Measurements from ENCODE around the gene GAS7. TPM values are rescaled to one million over a fixed set of nuclear protein-coding genes. Genes with fewer than 3 reads are reported as not detected.

GAS7 gene
- total RNA-seq, 1 experiment from 2014 or later: 6.0 TPM

DNA sequence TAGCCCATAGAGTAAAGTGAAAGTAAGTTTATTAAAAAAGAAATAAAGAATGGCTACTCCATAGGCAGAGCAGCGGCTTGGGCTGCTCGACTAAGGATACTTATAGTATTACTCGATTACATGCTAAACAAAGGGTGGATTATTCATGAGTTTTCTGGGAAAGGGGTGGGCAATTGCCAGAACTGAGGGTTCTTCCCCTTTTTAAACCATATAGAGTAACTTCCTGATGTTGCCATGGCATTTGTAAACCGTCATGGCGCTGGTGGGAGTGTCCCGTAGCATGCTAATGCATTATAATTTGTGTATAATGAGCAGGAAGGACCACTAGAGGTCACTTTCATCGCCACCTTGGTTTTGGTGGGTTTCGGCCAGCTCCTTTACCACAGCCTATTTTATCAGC, 13.3 kb upstream of the GAS7 start:
- no peak overlapping the region for H4K91ac ChIP-seq (ENCODE audit: insufficient read length, low read depth, low read length)
- Mint-ChIP-seq H3K36me3 (ENCODE audit: insufficient read depth in 1 of 3, low read depth in 3 of 3) (peaks cover 0 to 4% (median 0%) of the 10 kb centered on the region in 3 experiments; a peak in 1 of 7 replicates), H3K27me3 (ENCODE audit: low read depth) (no peaks in the 10 kb centered on the region), H3K4me3 (no peak overlapping the region), H3K4me1 (peaks cover 38 to 41% of the 10 kb centered on the region in 2 experiments), H3K27ac (no peak overlapping the region), H3K9me3 (no peaks in the 10 kb centered on the region)
- no peaks in the 10 kb centered on the region for H3K79me2 ChIP-seq (ENCODE audit: insufficient read depth, low read length)
- H3K9ac ChIP-seq (ENCODE audit: extremely low read depth, insufficient read length, low read length): no peak overlapping the region
- H2AFZ ChIP-seq (ENCODE audit: low read length): no peak overlapping the region
- H2BK20ac ChIP-seq (ENCODE audit: low read depth, low read length, poor library complexity, severe bottlenecking): peak overlapping the region; percentile 49
- H3K23ac ChIP-seq (ENCODE audit: insufficient read length, low read depth, low read length): no peak overlapping the region
- H2BK15ac ChIP-seq (ENCODE audit: low read depth, low read length): no peak overlapping the region
- H2BK120ac ChIP-seq (ENCODE audit: low read depth, low read length, poor library complexity, severe bottlenecking): no peak overlapping the region
- no peak overlapping the region for H3K18ac ChIP-seq (ENCODE audit: insufficient read length, low read depth, low read length)
- no peak overlapping the region for H2BK12ac ChIP-seq (ENCODE audit: insufficient read length, low read depth, low read length)
- H3K79me1 ChIP-seq (ENCODE audit: insufficient read depth, low read depth, low read length, poor library complexity, severe bottlenecking): no peaks in the 10 kb centered on the region
- peaks cover 3% of the 10 kb centered on the region; the same call in 1 of the 2 replicates for H3K4me1 ChIP-seq (ENCODE audit: insufficient read depth, low read length)
- WGBS (ENCODE audit: extremely low coverage, insufficient read length, low lambda C conversion rate): no CpG with 5 or more reads among the region's 8 CpGs
- no peak for DNase-seq
- no peak overlapping the region for H3K14ac ChIP-seq (ENCODE audit: insufficient read depth, low read length)
- no peak overlapping the region for H3K4ac ChIP-seq (ENCODE audit: low read depth, low read length)
- no peaks in the 10 kb centered on the region for H3K27me3 ChIP-seq (ENCODE audit: insufficient read depth, low read length)
- H2BK5ac ChIP-seq (ENCODE audit: insufficient read length, low read length): no peak overlapping the region
- H4K5ac ChIP-seq (ENCODE audit: insufficient read length, low read depth, low read length): no peak overlapping the region
- H4K20me1 ChIP-seq (ENCODE audit: control insufficient read depth, insufficient read depth, insufficient read length): no peaks in the 10 kb centered on the region
- no peak overlapping the region for H2AK5ac ChIP-seq (ENCODE audit: insufficient read length, low read length)
- no peak overlapping the region for H4K8ac ChIP-seq (replicated peaks; ENCODE audit: insufficient read length, low read depth, low read length)
- H3K23me2 ChIP-seq (ENCODE audit: insufficient read length, low read depth, low read length, poor library complexity, severe bottlenecking): no peaks in the 10 kb centered on the region
- H3K9me3 ChIP-seq (ENCODE audit: control insufficient read depth, low read depth, low read length): no peaks in the 10 kb centered on the region
- TF ChIP-seq, protein P1, sequence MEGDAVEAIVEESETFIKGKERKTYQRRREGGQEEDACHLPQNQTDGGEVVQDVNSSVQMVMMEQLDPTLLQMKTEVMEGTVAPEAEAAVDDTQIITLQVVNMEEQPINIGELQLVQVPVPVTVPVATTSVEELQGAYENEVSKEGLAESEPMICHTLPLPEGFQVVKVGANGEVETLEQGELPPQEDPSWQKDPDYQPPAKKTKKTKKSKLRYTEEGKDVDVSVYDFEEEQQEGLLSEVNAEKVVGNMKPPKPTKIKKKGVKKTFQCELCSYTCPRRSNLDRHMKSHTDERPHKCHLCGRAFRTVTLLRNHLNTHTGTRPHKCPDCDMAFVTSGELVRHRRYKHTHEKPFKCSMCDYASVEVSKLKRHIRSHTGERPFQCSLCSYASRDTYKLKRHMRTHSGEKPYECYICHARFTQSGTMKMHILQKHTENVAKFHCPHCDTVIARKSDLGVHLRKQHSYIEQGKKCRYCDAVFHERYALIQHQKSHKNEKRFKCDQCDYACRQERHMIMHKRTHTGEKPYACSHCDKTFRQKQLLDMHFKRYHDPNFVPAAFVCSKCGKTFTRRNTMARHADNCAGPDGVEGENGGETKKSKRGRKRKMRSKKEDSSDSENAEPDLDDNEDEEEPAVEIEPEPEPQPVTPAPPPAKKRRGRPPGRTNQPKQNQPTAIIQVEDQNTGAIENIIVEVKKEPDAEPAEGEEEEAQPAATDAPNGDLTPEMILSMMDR (conservative IDR thresholded peaks at IDR 0.05): no peak
- no peak overlapping the region for H3K56ac ChIP-seq (ENCODE audit: insufficient read length, low read depth, low read length)
- no peak overlapping the region for H3K4me2 ChIP-seq (ENCODE audit: insufficient read depth, insufficient read length, low read length)
- H3T11ph ChIP-seq (ENCODE audit: low read length): no peak overlapping the region
- no peak overlapping the region for H3K27ac ChIP-seq (ENCODE audit: insufficient read length, low read depth, low read length)
